ENCODE results near the gene JARID2.

- no peak for TF ChIP-seq EZH2 (IDR thresholded peaks at IDR 0.05)
- no peak for TF ChIP-seq EZH2phosphoT487 (IDR thresholded peaks at IDR 0.05)
- peak; percentile 35 for TF ChIP-seq CTCF (IDR thresholded peaks at IDR 0.05)
Measured at GRCh38 chr6:15444881-15445280, 199.0 kb downstream of the JARID2 start.
